ENCODE data around the gene BRD9. TPM values are rescaled to one million over a fixed set of nuclear protein-coding genes. Genes with fewer than 3 reads are reported as not detected.

BRD9 gene
- polyA plus RNA-seq, 1 donor (not counting 4 experiments of a cell fraction or from before 2014, with no cell fraction given): 10.1 TPM

- peaks cover 3 to 20% of the 10 kb centered on the region in 2 experiments for H3K36me3 ChIP-seq (ENCODE audit: control insufficient read depth in 2 of 2, extremely low read depth in 1 of 2, insufficient read depth in 2 of 2, low read length in 2 of 2)
- FAIRE-seq (no peak), DNase-seq (ENCODE audit: low read depth, low spot score) (no peak)
- peaks cover 23% of the 10 kb centered on the region for H3K4me1 ChIP-seq (ENCODE audit: control insufficient read depth, extremely low read depth, insufficient read depth, low read length)
- peaks cover 3% of the 10 kb centered on the region for H4K20me1 ChIP-seq (ENCODE audit: control insufficient read depth, extremely low read depth, insufficient read depth, low read length)
- TF ChIP-seq CTCF (optimal IDR thresholded peaks at IDR 0.05 in 1 of 3, IDR thresholded peaks at IDR 0.05 in 1 of 3, conservative IDR thresholded peaks at IDR 0.05 in 1 of 3; ENCODE audit: extremely low read depth in 1 of 3, insufficient read depth in 2 of 3, low read length in 3 of 3) (no peak), EZH2 (IDR thresholded peaks at IDR 0.05; ENCODE audit: low read length) (no peak)
- H2AFZ ChIP-seq (ENCODE audit: control insufficient read depth, low read length): no peak overlapping the region
- H3K9me3 ChIP-seq (ENCODE audit: control insufficient read depth, low read depth, low read length): no peaks in the 10 kb centered on the region
- H3K27ac ChIP-seq (ENCODE audit: control insufficient read depth, insufficient read depth, low read length): peak overlapping the region; percentile 50
- H3K4me2 ChIP-seq (ENCODE audit: control insufficient read depth, extremely low read depth, insufficient read depth, low read depth, low read length): peak overlapping the region; percentile 36
- no peak overlapping the region for H3K4me3 ChIP-seq (ENCODE audit: control insufficient read depth in 2 of 3, extremely low read depth in 1 of 3, insufficient read depth in 2 of 3, low read depth in 1 of 3, low read length in 3 of 3)
- no peaks in the 10 kb centered on the region for H3K9me1 ChIP-seq (ENCODE audit: control insufficient read depth, extremely low read depth, insufficient read depth, low read length)
- no peaks in the 10 kb centered on the region for H3K79me2 ChIP-seq (ENCODE audit: control insufficient read depth, insufficient read depth, low read length)
- peak overlapping the region; percentile 33 for H3K9ac ChIP-seq (ENCODE audit: control insufficient read depth, extremely low read depth, insufficient read depth, low read length)
- dilution Hi-C loops (cut with MboI; ENCODE audit: extremely low pct_ligation_motif_present, low sequenced_read_pairs): no loop called here
- no peaks in the 10 kb centered on the region for H3K27me3 ChIP-seq (ENCODE audit: control insufficient read depth, extremely low read depth, insufficient read depth, low read length)
Observed at GRCh38 chr5:909086-909485, 16.5 kb upstream of the BRD9 start.

GRCh38 chr5:908172-908571, 15.6 kb upstream of the BRD9 start:
- Histone ChIP-seq H2AFZ (ENCODE audit: control insufficient read depth, low read length) (no peak overlapping the region), H4K20me1 (ENCODE audit: control insufficient read depth, extremely low read depth, insufficient read depth, low read length) (peaks cover 3% of the 10 kb centered on the region), H3K27me3 (ENCODE audit: control insufficient read depth, extremely low read depth, insufficient read depth, low read length) (no peaks in the 10 kb centered on the region), H3K79me2 (ENCODE audit: control insufficient read depth, insufficient read depth, low read length) (no peaks in the 10 kb centered on the region), H3K36me3 (ENCODE audit: control insufficient read depth in 2 of 2, extremely low read depth in 1 of 2, insufficient read depth in 2 of 2, low read length in 2 of 2) (peaks cover 3 to 21% of the 10 kb centered on the region in 2 experiments), H3K9me1 (ENCODE audit: control insufficient read depth, extremely low read depth, insufficient read depth, low read length) (no peaks in the 10 kb centered on the region), H3K4me1 (ENCODE audit: control insufficient read depth, extremely low read depth, insufficient read depth, low read length) (peaks cover 17% of the 10 kb centered on the region), H3K9me3 (ENCODE audit: control insufficient read depth, low read depth, low read length) (no peaks in the 10 kb centered on the region), H3K4me3 (ENCODE audit: control insufficient read depth in 2 of 3, extremely low read depth in 1 of 3, insufficient read depth in 2 of 3, low read depth in 1 of 3, low read length in 3 of 3) (no peak overlapping the region), H3K4me2 (ENCODE audit: control insufficient read depth, extremely low read depth, insufficient read depth, low read depth, low read length) (no peak overlapping the region), H3K27ac (ENCODE audit: control insufficient read depth, insufficient read depth, low read length) (no peak overlapping the region), H3K9ac (ENCODE audit: control insufficient read depth, extremely low read depth, insufficient read depth, low read length) (no peak overlapping the region)
- DNase-seq (ENCODE audit: low read depth, low spot score) (no peak), FAIRE-seq (no peak)
- dilution Hi-C loops (cut with MboI; ENCODE audit: extremely low pct_ligation_motif_present, low sequenced_read_pairs): no loop called here
- TF ChIP-seq EZH2 (IDR thresholded peaks at IDR 0.05; ENCODE audit: low read length): no peak
- no peak for TF ChIP-seq CTCF (optimal IDR thresholded peaks at IDR 0.05 in 1 of 3, IDR thresholded peaks at IDR 0.05 in 1 of 3, conservative IDR thresholded peaks at IDR 0.05 in 1 of 3; ENCODE audit: extremely low read depth in 1 of 3, insufficient read depth in 2 of 3, low read length in 3 of 3)
